Measurements from ENCODE around the gene SUMO3. TPM values are rescaled to one million over a fixed set of nuclear protein-coding genes. Genes with fewer than 3 reads are reported as not detected.

SUMO3 gene
- total and polyA plus RNA-seq, 2 experiments from 2014 or later = 110 to 178 TPM

DNA sequence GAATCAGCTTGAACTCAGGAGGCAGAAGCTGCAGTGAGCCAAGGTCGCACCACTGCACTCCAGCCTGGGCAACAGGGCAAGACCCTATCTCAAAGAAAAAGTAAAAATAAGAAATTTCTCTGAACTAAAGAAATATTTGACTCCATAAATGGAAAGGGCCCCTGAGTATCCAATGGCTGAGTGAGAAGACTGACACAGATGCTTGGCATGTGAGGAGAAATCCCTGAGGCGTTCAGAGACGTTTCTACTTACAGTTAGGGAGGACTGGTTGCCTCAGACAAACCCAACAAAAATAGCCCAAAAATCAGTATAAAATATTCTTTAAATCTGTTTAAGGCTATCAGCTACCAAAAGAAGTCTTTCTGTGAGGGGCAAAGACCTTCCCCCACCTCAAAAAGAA, 3.0 kb upstream of the SUMO3 start:
- in situ Hi-C loops (cut with MboI) = no loop called here
- Histone ChIP-seq H3K4me2 (ENCODE audit: unreplicated experiment) (peak overlapping the region; percentile 39), H3K27me3 (replicated peaks; ENCODE audit: insufficient read depth) (no peaks in the 10 kb centered on the region), H2AFZ (peak overlapping the region; percentile 50; the same call in 1 of the 2 replicates), H3K4me1 (ENCODE audit: insufficient read depth) (peaks cover 14% of the 10 kb centered on the region), H3F3A (ENCODE audit: insufficient read depth) (0 out of 2 replicates have a peak, but pooled peaks cover 4% of the 10 kb centered on the region), H3K79me2 (ENCODE audit: insufficient read depth) (peaks cover 16% of the 10 kb centered on the region), H3K27ac (peak overlapping the region; percentile 47), H3K4me3 (no peak overlapping the region), H4K20me1 (ENCODE audit: insufficient read depth) (no peaks in the 10 kb centered on the region), H3K9me2 (ENCODE audit: insufficient read depth) (no peaks in the 10 kb centered on the region), H3K36me3 (ENCODE audit: low read depth) (no peaks in the 10 kb centered on the region; the same call in 1 of the 2 replicates), H3K9me3 (ENCODE audit: low read depth) (no peaks in the 10 kb centered on the region), H3K9ac (0 out of 2 replicates have a peak overlapping the region, but pooled peaks have one; percentile 10)
- WGBS, 2 experiments (ENCODE audit: low coverage in 1 of 2, low lambda C conversion rate in 2 of 2, missing lambda C conversion rate in 2 of 2) = 28 to 31% methylated on average over 3 of the region's 3 CpGs
- DNase-seq = peak; percentile 75
- no peak for TF ChIP-seq EZH2phosphoT487 (IDR thresholded peaks at IDR 0.05; ENCODE audit: insufficient read depth, low read depth)
- TF ChIP-seq EZH2 (IDR thresholded peaks at IDR 0.05; ENCODE audit: insufficient read depth, poor library complexity, severe bottlenecking) = no peak

DNA sequence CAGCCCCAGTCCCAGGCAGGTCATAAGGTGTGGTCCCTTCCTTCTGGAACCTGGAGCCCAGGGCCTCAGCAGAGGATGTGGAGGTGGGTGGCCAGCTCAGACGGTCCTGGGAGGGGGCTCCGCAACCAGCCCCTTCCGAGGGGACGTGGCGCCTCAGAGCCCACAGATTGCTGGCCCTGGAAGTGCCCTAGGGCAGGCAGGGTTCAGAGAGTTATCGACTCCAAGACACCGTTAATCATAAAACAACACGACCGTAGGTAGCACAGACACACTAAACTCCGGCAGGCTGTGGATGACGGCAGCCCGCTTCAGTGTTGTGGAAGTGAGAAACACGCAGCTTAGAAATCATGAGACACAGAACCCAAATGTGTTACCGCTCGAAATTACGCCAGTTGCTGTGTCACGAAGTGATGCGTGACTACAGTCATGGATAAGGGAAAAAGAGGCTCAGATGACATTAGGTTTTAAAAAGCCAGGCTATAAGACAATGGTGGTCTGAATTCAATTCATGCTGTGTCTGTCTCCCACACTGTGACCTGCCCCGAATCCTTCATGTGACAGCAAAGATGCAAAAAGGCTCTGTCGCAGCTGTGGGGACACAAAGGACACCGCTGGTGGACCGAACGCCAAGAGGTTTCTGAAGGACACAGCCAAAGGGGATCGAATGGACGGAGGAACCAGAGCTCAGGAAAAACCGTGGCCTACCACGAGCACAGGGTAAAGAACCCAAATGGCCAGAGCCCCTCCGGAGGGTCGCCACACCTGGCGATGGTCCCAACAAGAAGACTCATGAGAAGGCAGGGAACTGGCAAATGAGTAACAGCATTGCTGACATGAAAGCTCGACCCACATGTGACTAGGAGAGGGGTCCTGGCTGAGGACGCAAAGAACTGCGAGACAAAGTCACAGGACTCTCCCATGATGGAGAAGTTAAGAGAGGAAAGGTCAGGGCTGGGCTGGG, 1.7 kb upstream of the SUMO3 start:
- Histone ChIP-seq H3F3A (ENCODE audit: insufficient read depth) (0 out of 2 replicates have a peak, but pooled peaks cover 4% of the 10 kb centered on the region), H4K20me1 (ENCODE audit: insufficient read depth) (no peaks in the 10 kb centered on the region), H3K9me2 (ENCODE audit: insufficient read depth) (no peaks in the 10 kb centered on the region), H3K36me3 (ENCODE audit: low read depth) (no peaks in the 10 kb centered on the region; the same call in 1 of the 2 replicates), H3K79me2 (ENCODE audit: insufficient read depth) (peaks cover 29% of the 10 kb centered on the region), H3K4me2 (ENCODE audit: unreplicated experiment) (no peak overlapping the region), H3K27ac (no peak overlapping the region), H3K4me1 (ENCODE audit: insufficient read depth) (peaks cover 16% of the 10 kb centered on the region), H3K9ac (no peak overlapping the region), H3K9me3 (ENCODE audit: low read depth) (no peaks in the 10 kb centered on the region), H3K27me3 (replicated peaks; ENCODE audit: insufficient read depth) (no peaks in the 10 kb centered on the region), H2AFZ (no peak overlapping the region), H3K4me3 (no peak overlapping the region)
- in situ Hi-C loops (cut with MboI) = no loop called here
- TF ChIP-seq EZH2 (IDR thresholded peaks at IDR 0.05; ENCODE audit: insufficient read depth, poor library complexity, severe bottlenecking) = no peak
- no peak for TF ChIP-seq EZH2phosphoT487 (IDR thresholded peaks at IDR 0.05; ENCODE audit: insufficient read depth, low read depth)
- 98% methylated on average over 33 of the region's 33 CpGs for WGBS, 2 experiments (ENCODE audit: low coverage in 1 of 2, low lambda C conversion rate in 2 of 2, missing lambda C conversion rate in 2 of 2)
- no peak for DNase-seq

DNA sequence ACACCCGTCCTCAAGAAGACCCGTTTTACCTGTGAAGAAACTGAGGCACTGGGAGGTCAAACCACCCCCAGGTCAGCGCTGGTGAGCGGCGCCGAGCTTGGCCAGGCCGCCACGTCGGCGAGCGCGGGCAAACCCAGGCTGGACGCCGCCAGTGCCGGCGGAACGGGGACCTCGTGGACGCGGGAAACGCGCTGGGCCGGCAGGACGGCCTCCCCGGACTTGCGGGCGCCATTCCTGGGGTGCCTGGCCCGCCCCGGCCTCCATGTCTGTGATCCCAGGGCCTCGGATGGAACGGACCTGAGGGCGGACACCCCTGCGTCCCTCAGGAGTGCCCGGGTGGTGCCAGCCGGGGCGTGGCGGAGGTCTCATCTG, 764 bp upstream of the SUMO3 start:
- Histone ChIP-seq H3F3A (ENCODE audit: insufficient read depth) (0 out of 2 replicates have a peak, but pooled peaks cover 4% of the 10 kb centered on the region), H4K20me1 (ENCODE audit: insufficient read depth) (no peaks in the 10 kb centered on the region), H3K79me2 (ENCODE audit: insufficient read depth) (peaks cover 38% of the 10 kb centered on the region), H3K9me3 (ENCODE audit: low read depth) (no peaks in the 10 kb centered on the region), H3K27me3 (replicated peaks; ENCODE audit: insufficient read depth) (no peaks in the 10 kb centered on the region), H3K9me2 (ENCODE audit: insufficient read depth) (no peaks in the 10 kb centered on the region), H3K36me3 (ENCODE audit: low read depth) (no peaks in the 10 kb centered on the region; the same call in 1 of the 2 replicates), H3K9ac (peak overlapping the region; percentile 83), H2AFZ (peak overlapping the region; percentile 59), H3K4me2 (ENCODE audit: unreplicated experiment) (peak overlapping the region; percentile 38), H3K4me3 (peak overlapping the region; percentile 68), H3K4me1 (ENCODE audit: insufficient read depth) (peaks cover 16% of the 10 kb centered on the region), H3K27ac (peak overlapping the region; percentile 36; the same call in 1 of the 2 replicates)
- TF ChIP-seq EZH2 (IDR thresholded peaks at IDR 0.05; ENCODE audit: insufficient read depth, poor library complexity, severe bottlenecking) (no peak), EZH2phosphoT487 (IDR thresholded peaks at IDR 0.05; ENCODE audit: insufficient read depth, low read depth) (no peak)
- WGBS, 2 experiments (ENCODE audit: low coverage in 1 of 2, low lambda C conversion rate in 2 of 2, missing lambda C conversion rate in 2 of 2) = 61 to 65% methylated on average over 33 to 37 of the region's 37 CpGs
- in situ Hi-C loops (cut with MboI) = no loop called here
- no peak for DNase-seq

DNA sequence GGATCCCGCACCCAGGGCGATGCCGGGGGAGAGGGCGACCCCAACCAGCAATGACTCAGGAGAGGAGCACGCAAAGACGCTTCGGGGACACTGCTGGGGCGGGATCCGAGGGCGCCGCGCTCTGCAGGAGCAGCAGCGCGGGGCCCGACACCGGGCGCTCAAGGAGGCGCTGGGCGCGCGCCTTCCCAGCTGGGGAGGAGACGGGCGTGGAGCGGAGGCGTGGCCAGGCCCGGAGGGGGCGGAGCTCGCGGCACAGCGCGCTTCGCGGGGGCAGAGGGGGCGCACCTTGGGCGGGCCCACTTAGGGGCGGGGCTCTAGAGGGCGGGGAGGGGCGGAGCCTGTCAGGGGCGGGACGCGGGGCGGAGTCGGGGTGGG, 369 bp downstream of the SUMO3 start:
- H3K4me3 ChIP-seq = peak overlapping the region; percentile 82
- no peak overlapping the region for H3K27ac ChIP-seq
- H3K9ac ChIP-seq = peak overlapping the region; percentile 74
- H3K9me3 ChIP-seq (ENCODE audit: low read depth) = no peaks in the 10 kb centered on the region
- H3K4me2 ChIP-seq (ENCODE audit: unreplicated experiment) = peak overlapping the region; percentile 84
- 0 out of 2 replicates have a peak, but pooled peaks cover 4% of the 10 kb centered on the region for H3F3A ChIP-seq (ENCODE audit: insufficient read depth)
- no peaks in the 10 kb centered on the region for H4K20me1 ChIP-seq (ENCODE audit: insufficient read depth)
- peak; percentile 95 for DNase-seq
- H3K4me1 ChIP-seq (ENCODE audit: insufficient read depth) = peaks cover 16% of the 10 kb centered on the region
- 3 to 4% methylated on average over 7 to 39 of the region's 43 CpGs for WGBS, 2 experiments (ENCODE audit: low coverage in 1 of 2, low lambda C conversion rate in 2 of 2, missing lambda C conversion rate in 2 of 2)
- no peak for TF ChIP-seq EZH2phosphoT487 (IDR thresholded peaks at IDR 0.05; ENCODE audit: insufficient read depth, low read depth)
- TF ChIP-seq EZH2 (IDR thresholded peaks at IDR 0.05; ENCODE audit: insufficient read depth, poor library complexity, severe bottlenecking) = no peak
- H3K9me2 ChIP-seq (ENCODE audit: insufficient read depth) = no peaks in the 10 kb centered on the region
- peaks cover 50% of the 10 kb centered on the region for H3K79me2 ChIP-seq (ENCODE audit: insufficient read depth)
- no peaks in the 10 kb centered on the region for H3K27me3 ChIP-seq (replicated peaks; ENCODE audit: insufficient read depth)
- in situ Hi-C loops (cut with MboI) = no loop called here
- H2AFZ ChIP-seq = no peak overlapping the region
- H3K36me3 ChIP-seq (ENCODE audit: low read depth) = no peaks in the 10 kb centered on the region
